PFSK-1 (cell line): ENCODE data around the gene GRIPAP1.
A peak's percentile ranks its signal among the peaks of the same experiment; 100 is the strongest.

Experiments used
- FOXP2 ChIP-seq: optimal IDR thresholded peaks from 2 replicates; pipeline ENCODE3; 2011; ENCODE audit warnings: borderline replicate concordance, control low read depth, inconsistent platforms; ENCODE audit not compliant: insufficient read depth; ENCODE audit errors: extremely low read length, extremely low read depth
- POLR2AphosphoS5 ChIP-seq: IDR thresholded peaks from 2 replicates; pipeline ENCODE4 v1.6.1; 2012; ENCODE audit warnings: low read depth, mild to moderate bottlenecking, control low read depth, low read length, moderate library complexity
- SIN3A ChIP-seq: IDR thresholded peaks from 2 replicates; pipeline ENCODE4 v1.6.1; 2012; ENCODE audit warnings: mild to moderate bottlenecking, low read length, moderate library complexity, borderline replicate concordance; ENCODE audit not compliant: insufficient read depth
- TAF1 ChIP-seq: IDR thresholded peaks from 2 replicates; pipeline ENCODE4 v1.6.1; 2012; ENCODE audit warnings: low read length, control low read depth, borderline replicate concordance; ENCODE audit not compliant: insufficient read depth
- TF ChIP-seq, protein P1 (sequence below), 2 experiments: IDR thresholded peaks; 2 replicates each; pipeline versions ENCODE4 v1.6.1 to v1.8.0; 2011 to 2012; ENCODE audit warnings: low read depth in 2 of 2, low read length in 2 of 2, control low read depth in 1 of 2, inconsistent platforms in 1 of 2, mild to moderate bottlenecking in 1 of 2, moderate library complexity in 1 of 2; ENCODE audit not compliant: insufficient read depth in 1 of 2

GRIPAP1 gene

GRCh38 chrX:48957477-48957826 is 44.6 kb downstream of the GRIPAP1 start, which contains the start of gene OTUD5:
Gene OTUD5 (minus strand): TSS chrX:48957607. CDS start chrX:48957570, 37 bp downstream.
- TF ChIP-seq, protein P1, sequence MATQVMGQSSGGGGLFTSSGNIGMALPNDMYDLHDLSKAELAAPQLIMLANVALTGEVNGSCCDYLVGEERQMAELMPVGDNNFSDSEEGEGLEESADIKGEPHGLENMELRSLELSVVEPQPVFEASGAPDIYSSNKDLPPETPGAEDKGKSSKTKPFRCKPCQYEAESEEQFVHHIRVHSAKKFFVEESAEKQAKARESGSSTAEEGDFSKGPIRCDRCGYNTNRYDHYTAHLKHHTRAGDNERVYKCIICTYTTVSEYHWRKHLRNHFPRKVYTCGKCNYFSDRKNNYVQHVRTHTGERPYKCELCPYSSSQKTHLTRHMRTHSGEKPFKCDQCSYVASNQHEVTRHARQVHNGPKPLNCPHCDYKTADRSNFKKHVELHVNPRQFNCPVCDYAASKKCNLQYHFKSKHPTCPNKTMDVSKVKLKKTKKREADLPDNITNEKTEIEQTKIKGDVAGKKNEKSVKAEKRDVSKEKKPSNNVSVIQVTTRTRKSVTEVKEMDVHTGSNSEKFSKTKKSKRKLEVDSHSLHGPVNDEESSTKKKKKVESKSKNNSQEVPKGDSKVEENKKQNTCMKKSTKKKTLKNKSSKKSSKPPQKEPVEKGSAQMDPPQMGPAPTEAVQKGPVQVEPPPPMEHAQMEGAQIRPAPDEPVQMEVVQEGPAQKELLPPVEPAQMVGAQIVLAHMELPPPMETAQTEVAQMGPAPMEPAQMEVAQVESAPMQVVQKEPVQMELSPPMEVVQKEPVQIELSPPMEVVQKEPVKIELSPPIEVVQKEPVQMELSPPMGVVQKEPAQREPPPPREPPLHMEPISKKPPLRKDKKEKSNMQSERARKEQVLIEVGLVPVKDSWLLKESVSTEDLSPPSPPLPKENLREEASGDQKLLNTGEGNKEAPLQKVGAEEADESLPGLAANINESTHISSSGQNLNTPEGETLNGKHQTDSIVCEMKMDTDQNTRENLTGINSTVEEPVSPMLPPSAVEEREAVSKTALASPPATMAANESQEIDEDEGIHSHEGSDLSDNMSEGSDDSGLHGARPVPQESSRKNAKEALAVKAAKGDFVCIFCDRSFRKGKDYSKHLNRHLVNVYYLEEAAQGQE (IDR thresholded peaks at IDR 0.05; ENCODE audit: insufficient read depth in 1 of 2, low read depth in 2 of 2, low read length in 2 of 2), result no peak
- TF ChIP-seq FOXP2, result no peak
- TF ChIP-seq POLR2AphosphoS5, result peak; percentile 5; the same call in 1 of the 2 replicates

DNA sequence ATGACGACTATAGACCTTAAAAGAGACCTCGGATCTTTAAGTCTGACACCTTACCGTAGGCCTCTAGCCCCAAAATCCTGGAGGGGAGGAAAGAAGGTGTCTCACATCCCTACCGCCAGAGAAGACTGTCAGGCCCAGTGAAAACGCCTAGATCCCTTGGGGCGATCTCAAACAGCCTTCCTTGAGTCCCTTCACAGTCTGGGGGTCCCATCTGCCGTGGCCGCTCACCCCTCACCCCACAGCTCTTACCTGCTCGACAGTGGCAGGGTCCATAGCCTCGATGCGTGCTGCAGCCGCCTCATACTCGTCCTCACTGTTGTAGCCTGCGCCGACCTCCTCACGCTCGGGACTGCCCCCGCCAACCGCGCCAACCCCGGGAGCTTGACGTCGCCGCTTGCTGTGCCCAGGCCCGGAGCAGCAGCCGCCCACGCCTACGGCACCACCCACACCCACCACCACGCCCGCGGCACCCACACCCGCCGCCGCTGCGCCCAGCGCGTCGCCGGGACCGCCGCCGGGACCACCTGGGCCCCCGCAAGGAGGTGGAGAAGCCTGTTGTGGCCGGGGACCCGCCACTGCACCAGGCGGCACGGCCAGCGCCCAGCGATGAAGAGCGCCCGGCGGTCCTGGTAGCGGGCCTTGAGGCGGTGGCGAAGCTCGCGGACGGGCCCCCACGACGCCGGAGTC is 45.2 kb downstream of the GRIPAP1 start:
- TF ChIP-seq POLR2AphosphoS5, result no peak
- TF ChIP-seq, protein P1 (IDR thresholded peaks at IDR 0.05; ENCODE audit: insufficient read depth in 1 of 2, low read depth in 2 of 2, low read length in 2 of 2), result no peak
- TF ChIP-seq SIN3A, result no peak
- no peak for TF ChIP-seq FOXP2
- TF ChIP-seq TAF1, result no peak

DNA sequence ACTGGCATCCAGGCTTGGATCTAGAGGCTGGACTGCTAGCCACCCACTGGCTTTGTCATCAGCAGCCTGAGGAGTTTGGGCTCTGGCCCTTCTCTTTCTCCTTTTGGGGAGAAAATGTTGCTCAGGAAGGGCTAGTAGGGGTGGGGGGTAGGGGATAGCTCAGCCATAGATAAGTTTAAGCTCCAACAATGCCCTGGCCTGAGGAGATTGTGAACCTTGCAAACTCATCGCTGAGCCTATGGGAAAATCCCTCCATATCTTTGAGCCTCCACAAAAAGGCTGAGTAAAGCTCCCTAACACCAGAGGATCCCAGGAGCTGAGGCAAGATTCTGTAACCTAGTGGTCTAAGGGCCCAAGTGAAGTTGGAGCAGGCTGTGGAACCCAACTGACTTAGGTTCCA is 53.5 kb downstream of the GRIPAP1 start:
- TF ChIP-seq POLR2AphosphoS5 (no peak), SIN3A (no peak), FOXP2 (no peak), TAF1 (no peak)
- TF ChIP-seq, protein P1 (IDR thresholded peaks at IDR 0.05; ENCODE audit: insufficient read depth in 1 of 2, low read depth in 2 of 2, low read length in 2 of 2), result no peak

- no peak for TF ChIP-seq SIN3A
- TF ChIP-seq, protein P1 (IDR thresholded peaks at IDR 0.05; ENCODE audit: insufficient read depth in 1 of 2, low read depth in 2 of 2, low read length in 2 of 2), result no peak
- no peak for TF ChIP-seq TAF1
- TF ChIP-seq POLR2AphosphoS5, result no peak
- TF ChIP-seq FOXP2, result no peak
Measured at GRCh38 chrX:48945517-48946348, 56.3 kb downstream of the GRIPAP1 start.
